Caco-2 (cell line): ENCODE data around the gene SEMA3F. TPM values are rescaled to one million over a fixed set of nuclear protein-coding genes. Genes with fewer than 3 reads are reported as not detected.

Experiments used
- BruUV-seq: library from RNA; stranded (reverse); fragments of 400-500 nt; replicated peaks from 2 replicates; lab custom pipeline; 2021; lab: Mats Ljungman, UMichigan
- CTCF ChIA-PET: fragments of 300-600 bp; sonication (Branson Sonifier 250); formaldehyde crosslinking; loops from one replicate; lab custom pipeline; 2022; ENCODE audit warnings: antibody characterized with exemption; lab: Charles Lee
- POLR2A ChIA-PET: fragments of 300-600 bp; sonication (Branson Sonifier 250); formaldehyde crosslinking; loops from one replicate; lab custom pipeline; 2022; ENCODE audit warnings: antibody characterized with exemption; lab: Charles Lee
- DNase-seq, 2 experiments: peaks; one replicate each; pipeline versions ENCODE4 v3.0.0 to v3.0.0-alpha.2; 2020 to 2022
- H3K27me3 ChIP-seq: replicated peaks from 2 replicates; pipeline ENCODE4 v1.6.0; 2011; ENCODE audit warnings: low read length; ENCODE audit not compliant: control insufficient read depth, insufficient read depth
- H3K36me3 ChIP-seq: 2 replicates; pipeline ENCODE4 v1.5.1; 2011; ENCODE audit warnings: low read length; ENCODE audit not compliant: control insufficient read depth, insufficient read depth
- H3K4me1 ChIP-seq: fragments of 250-450 bp; sonication (Bioruptor Pico); 2 replicates; pipeline ENCODE4 v1.5.1; 2020; ENCODE audit warnings: mild to moderate bottlenecking
- H3K4me3 ChIP-seq: 2 replicates; pipeline ENCODE4 v1.5.1; 2011; ENCODE audit warnings: low read depth, mild to moderate bottlenecking, control low read depth, low read length
- H3K9me3 ChIP-seq: fragments of 250-450 bp; sonication (Bioruptor Pico); 2 replicates; pipeline ENCODE4 v1.5.1; 2020; ENCODE audit warnings: mild to moderate bottlenecking, moderate library complexity
- H3K27ac Mint-ChIP-seq: one replicate; pipeline ENCODE4 v1.8.0; 2022; ENCODE audit warnings: mixed read lengths; ENCODE audit not compliant: unreplicated experiment
- H3K27me3 Mint-ChIP-seq: one replicate; pipeline ENCODE4 v1.8.0; 2022; ENCODE audit warnings: mixed read lengths; ENCODE audit not compliant: insufficient read depth, unreplicated experiment
- H3K36me3 Mint-ChIP-seq: one replicate; pipeline ENCODE4 v1.8.0; 2022; ENCODE audit warnings: mild to moderate bottlenecking, mixed read lengths; ENCODE audit not compliant: insufficient read depth, unreplicated experiment
- H3K4me1 Mint-ChIP-seq: one replicate; pipeline ENCODE4 v1.8.0; 2022; ENCODE audit warnings: low read depth, mixed read lengths; ENCODE audit not compliant: unreplicated experiment
- H3K4me3 Mint-ChIP-seq: one replicate; pipeline ENCODE4 v1.8.0; 2022; ENCODE audit warnings: mild to moderate bottlenecking, moderate library complexity, mixed read lengths; ENCODE audit not compliant: unreplicated experiment
- H3K9me3 Mint-ChIP-seq: one replicate; pipeline ENCODE4 v1.8.0; 2022; ENCODE audit warnings: mixed read lengths; ENCODE audit not compliant: unreplicated experiment
- CTCF ChIP-seq, 2 experiments: fragments of 200-600 bp in 1 of 2; IDR thresholded peaks; 1 replicate in 1 of 2; 2 replicates in 1 of 2; pipeline versions ENCODE4 v1.5.1 to v1.8.0; 2011 to 2022; ENCODE audit warnings: antibody characterized with exemption in 1 of 2, control low read depth in 1 of 2, inconsistent platforms in 1 of 2, low read depth in 1 of 2, low read length in 1 of 2, mild to moderate bottlenecking in 1 of 2, moderate library complexity in 1 of 2; ENCODE audit not compliant: insufficient read depth in 1 of 2, severe bottlenecking in 1 of 2, unreplicated experiment in 1 of 2
- intact Hi-C: fragments of 100-400 bp; cut with micrococcal nuclease; formaldehyde crosslinking; loops from one replicate; pipeline ENCODE4 v1.10.0; 2022; ENCODE audit not compliant: unreplicated experiment
- total RNA-seq: library from RNA; stranded (reverse); gene quantifications from 2 replicates; pipeline ENCODE4 v1.2.3, GENCODE V29; 2022

The SEMA3F gene
- total RNA-seq, 1 experiment from 2014 or later, result 16.5 TPM

DNA sequence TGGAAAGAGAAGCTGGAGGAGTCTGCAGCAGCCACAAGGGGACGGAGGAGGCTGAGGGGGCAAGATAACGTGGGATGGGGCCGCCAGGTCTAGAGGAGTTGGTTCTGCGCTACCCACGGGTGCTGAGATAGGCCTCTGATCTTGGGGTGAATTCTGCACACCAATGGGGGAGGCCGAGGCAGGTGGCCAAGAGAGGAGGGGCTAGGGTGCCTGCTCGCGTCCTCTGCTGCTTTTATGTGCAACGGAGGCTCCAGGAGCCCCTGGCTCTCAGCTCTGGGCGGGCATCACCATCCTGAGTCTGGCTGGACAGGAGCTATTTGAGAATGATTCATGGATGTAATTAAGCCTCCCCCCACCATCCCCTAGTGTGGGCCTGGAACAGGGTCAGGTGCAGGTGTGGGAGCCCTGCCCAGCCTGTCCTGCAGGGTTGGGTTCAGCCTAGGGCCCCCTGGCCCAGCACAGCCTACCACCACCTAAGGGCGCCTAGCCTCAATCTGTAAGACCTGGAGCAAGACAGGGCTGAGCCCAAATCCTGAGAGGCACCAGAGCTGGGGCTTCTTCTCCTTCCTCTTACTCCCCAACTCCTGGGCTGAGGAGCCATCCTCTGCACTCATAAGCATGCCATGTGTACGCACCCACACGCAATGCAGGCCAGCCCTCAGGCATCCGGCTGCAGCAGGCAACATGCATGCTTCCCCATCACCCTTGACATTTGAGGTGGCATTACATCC is 32.3 kb upstream of the SEMA3F start:
- CTCF ChIA-PET, result interaction anchor here (0.8 to 1.0 kb wide), 2 partner anchors 98 to 103 kb away, joined by 3 read pairs; no protein-coding TSS in a partner anchor
- BruUV-seq, result no TSS peak
- Mint-ChIP-seq H3K4me1 (peaks cover 33% of the 10 kb centered on the region), H3K9me3 (no peaks in the 10 kb centered on the region), H3K27me3 (no peaks in the 10 kb centered on the region), H3K27ac (peak overlapping the region; percentile 15), H3K36me3 (peaks cover 68% of the 10 kb centered on the region), H3K4me3 (no peak overlapping the region)
- no peak for TF ChIP-seq CTCF (IDR thresholded peaks at IDR 0.05; ENCODE audit: insufficient read depth in 1 of 2, low read depth in 1 of 2, low read length in 1 of 2, severe bottlenecking in 1 of 2, unreplicated experiment in 1 of 2)
- Histone ChIP-seq H3K9me3 (no peaks in the 10 kb centered on the region), H3K27me3 (no peaks in the 10 kb centered on the region), H3K4me3 (no peak overlapping the region), H3K4me1 (peaks cover 45% of the 10 kb centered on the region), H3K36me3 (no peaks in the 10 kb centered on the region; the same call in 1 of the 2 replicates)
- DNase-seq, result no peak
- POLR2A ChIA-PET, result no interaction called here
- intact Hi-C loops, result no loop called here

- H3K36me3 Mint-ChIP-seq, result peaks cover 61% of the 10 kb centered on the region
- BruUV-seq, result no TSS peak
- no peaks in the 10 kb centered on the region for H3K9me3 Mint-ChIP-seq
- POLR2A ChIA-PET, result no interaction called here
- intact Hi-C loops, result no loop called here
- H3K27me3 ChIP-seq, result no peaks in the 10 kb centered on the region
- H3K4me1 ChIP-seq, result peaks cover 49% of the 10 kb centered on the region
- no peak for DNase-seq
- H3K9me3 ChIP-seq, result no peaks in the 10 kb centered on the region
- TF ChIP-seq CTCF (IDR thresholded peaks at IDR 0.05; ENCODE audit: insufficient read depth in 1 of 2, low read depth in 1 of 2, low read length in 1 of 2, severe bottlenecking in 1 of 2, unreplicated experiment in 1 of 2), result no peak
- peaks cover 33% of the 10 kb centered on the region for H3K4me1 Mint-ChIP-seq
- no peaks in the 10 kb centered on the region; the same call in 1 of the 2 replicates for H3K36me3 ChIP-seq
- H3K4me3 ChIP-seq, result no peak overlapping the region
- CTCF ChIA-PET, result interaction anchor here (1.0 kb wide), 1 partner anchor 102 kb away, joined by 3 read pairs; no protein-coding TSS in a partner anchor
- no peak overlapping the region for H3K4me3 Mint-ChIP-seq
- H3K27ac Mint-ChIP-seq, result peak overlapping the region; percentile 13
- H3K27me3 Mint-ChIP-seq, result no peaks in the 10 kb centered on the region
Observed at GRCh38 chr3:50123394-50124051, 31.6 kb upstream of the SEMA3F start.

GRCh38 chr3:50124052-50124799 is 30.9 kb upstream of the SEMA3F start:
- intact Hi-C loops, result no loop called here
- peak overlapping the region; percentile 13 for H3K27ac Mint-ChIP-seq
- no peaks in the 10 kb centered on the region for H3K27me3 ChIP-seq
- CTCF ChIA-PET, result interaction anchor here (1.0 kb wide), 1 partner anchor 102 kb away, joined by 3 read pairs; no protein-coding TSS in a partner anchor
- peak in 1 of 2 experiments; percentile 39 for DNase-seq
- peaks cover 55% of the 10 kb centered on the region for H3K36me3 Mint-ChIP-seq
- H3K27me3 Mint-ChIP-seq, result no peaks in the 10 kb centered on the region
- peaks cover 49% of the 10 kb centered on the region for H3K4me1 ChIP-seq
- peak overlapping the region; percentile 11 for H3K4me3 Mint-ChIP-seq
- POLR2A ChIA-PET, result no interaction called here
- no peaks in the 10 kb centered on the region; the same call in 1 of the 2 replicates for H3K36me3 ChIP-seq
- no peak for TF ChIP-seq CTCF (IDR thresholded peaks at IDR 0.05; ENCODE audit: insufficient read depth in 1 of 2, low read depth in 1 of 2, low read length in 1 of 2, severe bottlenecking in 1 of 2, unreplicated experiment in 1 of 2)
- H3K4me3 ChIP-seq, result no peak overlapping the region
- H3K9me3 ChIP-seq, result no peaks in the 10 kb centered on the region
- peaks cover 33% of the 10 kb centered on the region for H3K4me1 Mint-ChIP-seq
- no TSS peak for BruUV-seq
- H3K9me3 Mint-ChIP-seq, result no peaks in the 10 kb centered on the region
